ENCODE results near the gene PCYT2.
A peak's percentile ranks its signal among the peaks of the same experiment; 100 is the strongest.

The PCYT2 gene

GRCh38 chr17:81942167-81942553 is 31.0 kb upstream of the PCYT2 start:
- no peak for DNase-seq

DNA sequence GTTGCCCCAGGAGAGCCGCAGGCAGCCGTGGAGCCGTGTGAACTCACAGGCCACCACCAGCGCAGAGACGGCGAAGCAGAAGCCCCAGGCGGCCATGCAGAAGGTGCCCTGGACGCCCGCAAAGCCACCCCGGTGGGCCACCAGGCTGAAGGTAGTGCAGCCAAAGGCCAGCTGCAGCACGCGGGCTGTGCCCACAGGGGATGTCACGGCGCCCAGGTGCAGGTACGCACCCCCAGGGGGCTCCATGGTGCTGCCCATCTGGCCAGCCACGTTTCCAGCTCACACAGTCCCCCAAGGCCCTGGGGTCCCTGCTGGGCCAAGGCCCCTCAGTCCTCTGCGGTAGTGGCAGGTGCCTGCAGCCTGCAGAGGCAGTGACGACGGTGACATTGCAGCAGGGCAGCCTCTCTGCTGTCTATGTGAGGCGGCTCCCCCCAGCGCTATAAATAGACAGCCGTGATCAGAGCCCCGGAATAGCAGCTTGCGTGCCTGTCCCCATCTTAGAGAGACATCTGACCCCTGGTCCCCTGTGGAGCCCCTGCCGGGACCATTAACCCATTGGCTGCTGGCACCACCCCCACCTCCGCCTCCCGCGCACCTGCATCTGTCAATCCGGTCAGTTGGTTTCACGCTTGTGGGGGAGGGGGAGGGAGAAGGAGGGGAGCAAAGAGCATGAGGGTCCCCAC is 30.4 kb upstream of the PCYT2 start:
- no peak for DNase-seq

DNA sequence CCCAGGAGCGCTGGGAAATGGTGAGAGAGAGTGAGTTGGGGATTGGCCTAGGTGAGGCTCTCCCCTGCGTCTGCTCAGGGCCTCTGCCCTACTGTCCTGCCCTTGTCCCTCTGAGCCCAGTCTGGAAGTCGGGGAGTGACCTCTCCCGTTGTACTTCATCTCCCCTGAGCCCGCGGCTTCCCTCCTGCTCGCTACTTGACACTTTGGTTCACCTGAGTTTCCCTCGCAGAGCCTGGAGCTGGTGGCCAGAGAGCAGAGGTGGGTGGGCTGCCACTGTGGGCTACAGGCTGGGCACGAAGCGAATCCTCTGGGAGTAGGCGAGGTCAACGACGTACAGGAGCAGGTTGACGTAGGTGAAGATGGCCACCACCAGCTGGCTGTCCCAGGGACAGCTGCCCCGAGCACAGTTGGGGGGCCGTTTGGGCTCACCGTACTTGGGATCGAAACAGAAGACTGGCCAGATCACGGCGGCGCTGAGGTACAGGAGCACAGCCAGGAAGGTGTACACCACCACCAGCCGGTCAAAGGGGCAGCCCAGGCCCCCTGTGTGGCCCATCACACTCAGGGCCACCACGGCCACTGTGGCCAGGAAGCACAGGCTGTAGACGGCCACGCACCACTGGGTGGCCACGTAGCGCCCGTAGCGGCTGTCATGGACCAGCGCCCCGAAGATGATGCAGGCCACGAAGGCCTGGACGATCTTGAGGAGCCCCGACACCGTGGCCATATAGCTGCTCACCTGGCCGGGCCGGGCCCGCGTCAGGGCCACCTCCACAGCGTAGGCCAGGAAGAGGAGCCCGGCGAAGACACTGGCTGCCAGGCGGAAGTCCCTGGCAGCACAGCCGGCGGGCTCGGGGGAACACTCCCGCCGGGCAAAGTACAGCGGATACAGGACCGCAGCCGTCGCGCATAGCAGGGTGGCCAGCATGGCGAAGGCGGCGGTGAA is 29.6 kb upstream of the PCYT2 start:
- DNase-seq, result no peak

DNA sequence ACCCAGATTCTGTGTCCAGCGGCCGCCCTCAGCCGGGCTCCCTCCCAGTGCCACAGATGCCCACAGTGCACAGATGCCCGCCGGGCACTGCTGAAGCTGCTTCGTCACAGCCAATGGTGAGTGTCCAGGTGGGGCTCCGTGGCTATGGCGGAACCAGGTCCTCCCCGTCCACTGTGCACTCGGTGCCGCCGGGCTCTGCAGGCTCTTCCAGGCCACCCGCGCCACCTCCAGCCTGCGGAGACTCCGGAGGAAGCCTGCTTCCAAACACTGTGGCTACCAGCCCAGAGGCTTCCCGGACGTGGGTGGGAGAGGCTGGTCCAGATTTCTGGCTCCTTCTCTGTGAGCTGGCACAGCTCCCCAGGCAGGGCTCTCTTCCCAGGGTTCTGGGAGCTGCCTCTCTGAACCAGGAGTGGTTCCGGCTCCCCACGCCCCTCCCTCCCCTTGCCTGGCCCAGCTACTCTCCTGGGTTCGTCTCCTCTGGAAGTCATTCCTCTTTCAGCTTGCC is 28.7 kb upstream of the PCYT2 start:
- DNase-seq, result peak in 10 of 14 donors; percentile 24 to 84 (median 57)

GRCh38 chr17:81939218-81939617 is 28.0 kb upstream of the PCYT2 start:
- DNase-seq, result no peak

GRCh38 chr17:81935709-81936084 is 24.5 kb upstream of the PCYT2 start:
- no peak for DNase-seq

DNA sequence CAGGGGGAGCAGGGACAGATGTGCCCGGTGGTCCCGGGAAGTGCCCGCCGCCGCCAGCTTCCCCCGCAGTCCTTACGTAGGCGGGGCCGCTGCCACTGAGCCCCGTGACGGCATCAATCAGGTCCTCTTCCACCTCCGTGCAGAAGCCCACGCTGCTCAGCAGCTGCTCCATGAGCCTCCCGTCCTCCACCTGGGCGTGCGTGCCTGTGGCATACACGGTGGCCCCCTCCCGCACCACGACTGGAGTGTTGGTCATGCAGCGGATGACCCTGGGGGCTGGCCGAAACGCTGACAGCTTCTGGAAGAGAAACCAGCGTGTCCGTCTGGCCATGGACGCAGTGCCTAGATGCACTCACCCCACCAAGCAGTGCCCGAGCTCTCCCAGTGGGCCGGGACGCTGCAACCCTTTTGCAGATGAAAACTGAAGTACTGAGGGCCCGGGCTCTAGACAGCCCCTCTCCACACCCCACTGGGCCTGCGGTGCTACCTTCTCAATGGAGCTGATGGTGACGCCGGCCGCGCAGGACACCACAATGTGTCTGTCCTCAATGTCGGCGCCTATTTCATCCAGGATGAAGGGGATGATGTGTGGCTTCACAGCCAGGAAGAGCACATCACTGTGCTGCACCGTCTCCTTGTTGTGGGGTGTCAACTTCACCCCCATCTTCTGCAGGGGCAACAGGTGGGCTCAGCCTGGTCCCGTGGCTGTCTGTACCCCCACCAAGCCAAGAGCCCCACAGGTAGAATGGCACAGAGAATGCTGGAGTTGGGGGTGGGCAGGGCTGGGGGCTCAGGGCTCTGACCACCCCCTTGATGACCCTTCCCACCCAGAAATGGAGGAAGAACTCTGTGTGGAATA is 23.9 kb upstream of the PCYT2 start:
- DNase-seq, result no peak

- DNase-seq, result no peak
Observed at GRCh38 chr17:81934098-81934757, 23.0 kb upstream of the PCYT2 start.

DNA sequence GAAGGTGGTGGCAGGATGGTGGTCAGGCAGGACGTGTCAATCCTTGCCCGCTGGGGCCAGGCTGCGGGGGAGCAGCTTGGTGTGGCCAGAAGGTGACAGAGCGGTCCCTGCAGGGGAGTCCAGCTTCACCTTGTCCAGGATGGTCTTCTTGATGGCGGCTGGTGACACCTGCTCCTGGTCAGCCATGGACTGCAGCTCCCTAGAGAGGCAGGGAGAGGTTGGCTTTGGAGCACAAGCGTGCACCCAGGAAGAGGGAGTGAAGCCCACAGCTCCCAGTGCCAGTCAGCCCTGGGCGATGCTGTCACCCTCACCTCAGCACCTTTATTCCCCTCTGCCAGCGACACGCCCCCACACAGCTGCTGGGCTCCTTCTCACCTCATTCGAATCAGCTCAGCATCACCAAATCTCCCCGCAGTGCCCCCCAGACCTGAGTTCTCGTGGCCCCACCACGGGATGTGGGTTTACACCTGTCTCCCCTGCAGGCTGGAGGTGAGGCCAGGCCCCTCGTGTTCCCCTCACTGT is 22.0 kb upstream of the PCYT2 start:
- no peak for DNase-seq

DNA sequence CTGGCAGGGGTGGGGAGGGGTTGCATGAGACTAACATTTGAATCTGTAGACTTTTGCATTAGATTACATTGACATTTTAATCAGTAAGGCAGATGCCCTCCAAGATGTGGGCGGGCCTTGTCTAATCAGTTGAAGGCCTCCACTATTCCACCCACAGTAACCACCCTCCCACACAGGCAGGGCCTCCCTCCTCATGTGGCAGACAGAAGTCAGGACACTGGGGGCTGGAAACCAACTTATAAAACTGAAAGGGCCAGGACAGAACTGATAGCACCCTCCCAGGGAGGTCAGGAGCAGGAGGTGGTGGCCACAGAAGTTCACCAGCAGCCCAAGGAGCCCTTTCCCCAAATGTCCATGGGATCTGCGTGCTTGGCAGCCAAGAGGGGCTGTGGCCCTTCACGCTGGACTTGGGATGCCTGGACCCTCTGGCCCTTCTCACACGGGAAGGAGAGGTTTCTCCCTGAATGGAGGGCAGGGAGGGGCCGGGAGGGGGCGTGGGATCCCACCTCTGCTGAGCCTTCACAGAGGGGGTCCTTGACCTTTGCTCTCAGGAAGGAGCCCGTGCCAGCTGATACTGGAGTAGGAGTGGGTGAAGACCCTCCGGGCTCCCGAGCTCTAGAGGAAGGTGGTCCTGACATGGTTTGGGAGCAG is 21.3 kb upstream of the PCYT2 start:
- no peak for DNase-seq

DNA sequence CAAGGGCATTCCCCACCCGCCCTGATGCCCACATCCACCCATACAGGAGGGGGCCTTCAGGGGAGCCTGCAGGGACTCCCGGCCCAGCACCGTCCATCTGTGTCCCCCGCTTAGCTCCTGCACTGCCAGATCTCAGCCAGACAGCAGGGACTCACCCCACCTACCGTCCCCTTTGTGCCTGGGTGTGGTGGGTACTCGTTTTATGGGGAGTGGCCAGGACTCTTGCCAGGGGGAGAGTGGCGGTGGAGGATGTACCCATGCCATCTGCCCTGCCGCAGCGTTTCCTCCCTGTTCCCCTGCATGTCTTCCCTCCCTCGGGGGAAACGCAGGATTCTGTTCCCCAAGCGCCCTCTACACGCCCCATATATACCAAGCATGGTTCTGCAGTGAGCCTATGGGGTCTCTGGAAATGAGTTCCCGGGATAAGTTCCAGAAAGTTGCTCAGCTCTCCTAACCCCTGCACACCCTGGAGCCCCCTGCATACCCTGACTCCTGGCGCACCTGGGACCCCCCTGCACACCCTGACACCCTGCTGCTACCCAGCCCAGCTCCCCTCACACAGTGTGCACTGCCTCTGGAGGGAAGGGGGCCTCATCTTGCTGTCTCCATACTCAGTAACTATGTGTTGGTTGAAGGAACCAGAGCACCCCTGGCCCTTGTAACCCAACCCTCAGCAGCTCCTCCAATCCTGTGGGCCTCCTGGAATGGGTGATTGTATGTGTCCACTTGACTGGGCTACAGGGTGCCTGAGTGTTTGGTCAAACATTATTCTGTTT is 20.5 kb upstream of the PCYT2 start:
- no peak for DNase-seq

GRCh38 chr17:81931189-81931556 is 20.0 kb upstream of the PCYT2 start:
- DNase-seq, result no peak

- no peak for DNase-seq
Observed at GRCh38 chr17:81930142-81931125, 19.2 kb upstream of the PCYT2 start.

DNA sequence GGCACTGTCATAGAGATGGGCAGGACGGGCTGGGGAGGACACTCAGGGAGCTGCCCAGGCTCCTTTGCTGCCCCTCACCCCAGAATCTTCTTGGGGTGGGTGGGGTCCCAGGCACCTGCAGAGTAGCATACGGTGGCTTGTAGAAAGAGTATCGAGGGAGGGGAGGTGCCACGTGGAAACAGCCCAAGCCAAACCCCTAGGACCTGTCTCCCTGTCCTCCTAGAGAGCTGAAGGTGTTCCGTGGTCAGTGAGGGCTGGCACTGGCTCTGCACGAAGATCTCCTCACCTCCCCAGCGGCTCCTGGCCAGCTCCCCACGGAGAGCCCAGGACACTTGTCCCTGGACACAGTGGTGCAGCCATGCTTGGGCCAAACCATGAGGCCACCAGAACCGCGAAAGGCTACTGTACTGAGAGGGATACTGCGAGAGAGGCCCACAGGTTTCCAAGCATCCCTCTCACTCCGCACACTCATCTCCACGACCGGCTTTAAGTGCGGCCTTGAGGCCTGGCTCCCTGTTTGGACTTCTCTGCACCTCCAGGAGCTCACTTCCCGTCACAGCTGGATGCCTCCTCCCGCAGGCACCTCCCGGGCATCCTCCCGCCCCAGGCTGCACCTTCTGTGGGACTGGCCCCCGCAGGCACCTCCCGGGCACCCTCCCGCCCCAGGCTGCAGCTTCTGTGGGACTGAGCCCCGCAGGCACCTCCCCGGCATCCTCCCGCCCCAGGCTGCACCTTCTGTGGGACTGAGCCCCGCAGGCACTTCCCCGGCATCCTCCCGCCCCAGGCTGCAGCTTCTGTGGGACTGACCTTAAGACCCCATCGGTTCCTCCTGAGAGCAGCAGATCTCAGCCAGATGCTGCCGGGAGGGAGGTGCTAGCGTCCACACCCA is 18.3 kb upstream of the PCYT2 start:
- no peak for DNase-seq

- DNase-seq, result no peak
Observed at GRCh38 chr17:81928544-81929252, 17.5 kb upstream of the PCYT2 start.

GRCh38 chr17:81927653-81928543 is 16.7 kb upstream of the PCYT2 start, which contains the start of gene MAFG:
TSS of gene MAFG (minus strand) at chr17:81927735. CDS start at chr17:81923185, 4,550 bp downstream.
- peak; percentile 48 to 94 (median 82) for DNase-seq
